Hematopoietic multipotent progenitor cell treated with erythropoietin and hydrocortisone succinate and interleukin-3 and kit ligand, for 15 days (in vitro differentiated cells): ENCODE data around the gene SIK2.
"Not testable (repeated sequence)": the region's sequence is repeated elsewhere in the genome, so short reads cannot be mapped to it uniquely, and the experiment has no call there.

Experiments used
- DNase-seq: peaks from one replicate; pipeline ENCODE4 v3.0.0-alpha.2; 2015; ENCODE audit warnings: low spot score

The SIK2 gene

GRCh38 chr11:111624608-111625007 is 22.4 kb downstream of the SIK2 start:
- DNase-seq = no peak

GRCh38 chr11:111627591-111627990 is 25.3 kb downstream of the SIK2 start:
- no peak for DNase-seq

GRCh38 chr11:111629499-111629898 is 27.2 kb downstream of the SIK2 start:
- DNase-seq = no peak

DNA sequence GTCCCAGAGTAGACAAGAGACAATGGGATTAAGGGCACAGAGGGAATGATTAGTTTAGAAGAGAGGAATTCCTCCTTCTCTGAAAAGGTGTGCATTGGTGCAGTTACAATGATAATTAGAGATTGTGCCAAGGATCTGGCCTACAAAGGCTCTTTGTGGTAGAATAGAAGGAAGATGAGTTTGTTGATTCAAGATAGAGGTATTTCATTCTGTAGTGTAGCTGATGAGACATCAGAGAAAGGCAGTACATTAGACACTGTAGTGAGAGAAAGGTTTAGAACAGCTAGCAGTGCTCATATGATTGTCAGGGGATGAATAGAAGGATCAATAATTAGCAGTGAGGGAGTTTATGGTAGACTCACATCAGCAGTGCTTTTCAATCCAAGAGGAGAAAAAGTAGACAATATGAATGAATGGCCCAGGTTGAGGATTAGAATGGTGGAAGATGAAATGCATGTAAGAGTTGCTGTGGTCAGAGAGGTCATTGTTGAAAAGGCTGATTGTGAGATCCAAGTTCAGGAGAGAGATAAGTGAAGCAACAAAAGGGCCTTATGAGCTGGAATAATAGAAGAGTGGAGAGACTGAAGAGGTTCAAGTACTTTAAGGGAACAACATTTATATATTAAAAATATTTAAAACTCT is 28.9 kb downstream of the SIK2 start:
- DNase-seq = no peak

- no peak for DNase-seq
Observed at GRCh38 chr11:111631666-111632039, 29.4 kb downstream of the SIK2 start.

DNA sequence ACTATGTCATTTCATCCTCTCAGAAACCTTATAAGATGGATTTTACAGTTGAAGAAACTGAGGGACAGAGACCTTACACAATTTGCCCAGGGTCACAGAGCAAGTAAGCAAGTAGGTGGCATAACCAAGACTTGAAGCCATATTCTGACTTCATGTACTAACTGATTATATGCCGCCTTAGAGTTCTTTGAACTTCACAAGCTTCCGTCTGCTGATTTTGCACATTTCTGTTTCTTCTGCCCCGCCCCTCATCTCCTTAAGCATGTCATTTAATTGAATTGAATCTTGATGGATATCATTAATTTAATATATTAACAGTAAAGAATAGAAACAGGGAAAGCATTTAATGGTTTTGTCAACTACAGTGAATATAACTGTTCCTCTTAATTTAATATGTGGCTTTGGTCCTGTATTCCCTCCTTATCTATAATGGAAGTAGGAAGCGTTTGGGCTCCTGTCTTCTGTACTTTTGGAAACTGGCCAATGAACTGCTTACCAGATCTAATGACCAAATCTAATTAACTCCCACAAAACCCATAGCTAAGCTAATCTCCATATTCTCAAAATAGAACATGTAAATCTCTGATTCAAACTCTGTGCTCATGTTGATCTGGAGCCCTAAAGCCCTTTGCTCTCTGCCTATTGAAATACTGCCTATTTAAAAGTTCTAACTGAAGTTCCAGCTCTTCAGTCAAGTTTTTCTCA is 30.4 kb downstream of the SIK2 start:
- no peak for DNase-seq

GRCh38 chr11:111633248-111633647 is 31.0 kb downstream of the SIK2 start:
- no peak for DNase-seq

DNA sequence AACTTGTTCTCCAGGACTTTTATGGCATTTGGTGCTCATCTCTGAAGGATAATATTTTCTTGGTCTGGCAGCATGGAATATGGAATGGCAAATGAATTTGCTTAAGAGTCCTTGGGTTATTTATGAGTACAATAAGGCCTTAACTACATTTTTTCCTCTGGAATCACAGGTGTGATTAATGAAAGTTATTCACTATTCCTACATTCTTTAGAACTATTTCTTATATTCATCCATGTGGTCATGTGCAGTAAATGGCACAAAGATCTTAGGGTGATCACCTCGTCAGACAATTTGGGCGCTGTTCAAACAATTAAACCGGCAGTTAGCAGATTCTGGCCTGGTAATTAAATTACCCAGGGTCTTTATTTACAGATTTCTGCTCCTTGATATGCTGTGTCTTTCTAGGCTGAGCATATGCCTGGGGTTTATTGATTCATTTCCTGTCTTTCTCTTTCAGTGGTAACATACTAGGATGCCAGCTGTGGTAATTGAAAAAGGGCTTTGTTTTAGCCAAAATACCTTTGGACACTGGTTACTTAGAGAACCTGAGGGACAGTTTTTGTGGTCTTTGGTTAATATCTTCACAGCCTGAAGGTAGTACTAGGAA is 31.6 kb downstream of the SIK2 start:
- no peak for DNase-seq

DNA sequence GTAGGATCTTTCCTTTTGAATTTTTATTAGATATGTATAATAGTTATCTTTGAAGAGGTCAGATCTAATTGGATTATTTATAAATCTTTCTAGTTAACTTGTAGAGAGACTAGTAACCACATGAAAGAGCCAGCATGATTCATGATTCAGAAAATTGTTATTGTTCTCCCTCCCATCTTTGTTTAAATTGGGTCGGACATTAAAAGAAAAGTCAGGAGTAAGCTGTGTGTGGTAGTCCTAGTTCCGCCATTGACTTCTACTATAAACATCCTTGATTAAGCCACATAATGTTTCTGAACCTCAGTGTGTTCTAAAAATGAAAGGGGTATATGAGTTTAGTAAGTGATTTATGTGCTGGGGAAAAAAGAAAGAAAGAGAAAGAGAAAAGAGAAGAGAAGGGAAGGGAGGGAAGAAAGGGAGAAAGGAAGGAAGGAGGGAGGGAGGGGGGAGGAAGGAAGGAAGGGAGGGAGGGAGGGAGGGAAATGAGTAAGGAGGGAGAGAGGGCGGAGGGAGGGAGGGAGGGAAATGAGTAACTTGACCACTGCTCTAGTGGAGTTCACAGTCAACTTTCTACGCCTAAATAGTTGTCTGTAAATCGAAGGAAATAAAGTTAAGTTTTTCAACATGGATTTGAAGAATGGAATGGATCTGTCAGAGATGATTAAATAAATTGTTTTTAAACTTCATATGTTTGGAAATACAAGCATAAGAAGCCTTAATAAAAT is 32.9 kb downstream of the SIK2 start:
- DNase-seq = no peak

DNA sequence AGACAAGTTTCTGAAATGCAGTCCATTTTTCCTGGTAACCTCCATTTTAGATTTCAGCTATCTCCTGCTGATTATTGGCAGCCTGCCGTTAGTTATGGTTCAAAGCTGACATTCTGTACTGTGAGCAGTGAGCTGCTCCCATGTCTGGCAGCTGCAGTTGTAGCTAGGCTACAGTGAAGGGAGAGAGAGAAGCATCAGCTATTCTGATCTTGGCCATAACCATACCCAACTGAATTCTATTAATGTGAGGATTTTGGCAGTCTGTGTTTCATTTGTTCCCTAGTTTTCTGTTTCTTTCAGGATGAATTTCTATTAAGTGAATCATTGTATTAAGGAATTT is 33.4 kb downstream of the SIK2 start:
- peak; percentile 13 for DNase-seq

- DNase-seq = no peak
Observed at GRCh38 chr11:111637885-111638284, 35.6 kb downstream of the SIK2 start.

DNA sequence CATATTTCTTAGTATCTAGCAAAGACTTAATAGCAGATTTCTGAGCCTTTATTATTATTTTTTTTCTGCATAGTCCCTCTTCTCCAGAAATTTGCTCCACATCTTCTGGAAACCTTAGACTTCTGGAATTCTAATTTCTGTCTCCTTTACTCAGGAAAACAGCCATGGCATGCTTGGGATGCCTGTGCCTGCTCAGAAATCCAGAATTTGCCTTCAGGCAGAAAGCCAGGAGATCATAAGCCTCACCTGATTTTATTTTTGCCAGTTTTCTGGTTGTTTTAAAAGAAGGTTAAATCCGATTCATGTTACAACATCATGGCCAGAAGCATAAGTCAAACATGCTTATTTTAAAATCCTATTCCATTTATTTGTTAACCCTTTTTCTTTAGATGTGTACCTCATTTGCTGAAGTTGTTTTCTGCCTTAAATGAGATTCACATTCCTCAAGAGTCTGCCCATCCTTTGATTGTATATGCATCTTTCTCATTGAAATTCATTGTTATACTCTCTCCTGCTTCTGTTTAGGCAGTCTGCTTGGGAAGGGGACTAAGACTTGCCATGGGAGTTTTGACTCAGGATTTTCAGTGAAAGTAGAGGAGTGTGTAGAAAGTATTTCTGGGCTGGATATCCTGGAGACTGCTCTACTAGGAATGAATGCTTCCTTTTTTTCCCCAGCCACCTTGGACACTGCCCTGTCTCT is 37.1 kb downstream of the SIK2 start:
- no peak for DNase-seq

DNA sequence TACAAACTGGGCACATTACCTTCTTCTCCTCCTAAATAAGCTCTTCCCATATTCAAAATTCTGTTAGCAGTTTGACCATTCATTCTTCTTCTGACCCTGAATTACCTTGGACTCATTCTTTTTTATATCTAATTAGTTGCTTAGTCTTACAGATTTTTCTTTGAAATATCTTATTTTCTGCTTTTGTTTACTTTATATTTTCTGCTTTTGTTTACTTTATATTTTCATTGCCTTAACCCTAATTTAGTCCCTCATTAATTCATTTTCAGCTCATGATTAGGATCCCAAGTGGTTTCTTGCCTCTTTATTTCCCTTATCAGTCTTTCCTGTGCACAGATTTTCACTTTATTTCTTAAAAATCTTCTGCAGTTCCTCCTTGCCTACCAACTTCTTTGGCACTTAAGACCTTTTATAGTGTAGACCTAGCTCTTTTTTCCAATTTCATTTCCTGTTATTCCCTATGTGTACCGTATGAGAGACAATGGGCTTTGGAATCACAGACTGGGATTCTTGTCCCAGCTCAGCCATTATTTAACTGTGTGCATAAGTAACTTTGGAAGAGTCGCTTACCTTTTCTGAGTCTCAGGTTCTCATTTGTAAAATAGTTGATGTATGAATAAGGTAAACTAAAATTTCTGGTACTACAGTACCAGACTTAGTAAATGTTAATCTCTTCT is 39.2 kb downstream of the SIK2 start:
- DNase-seq = no peak

GRCh38 chr11:111642542-111642941 is 40.3 kb downstream of the SIK2 start:
- DNase-seq = no peak

DNA sequence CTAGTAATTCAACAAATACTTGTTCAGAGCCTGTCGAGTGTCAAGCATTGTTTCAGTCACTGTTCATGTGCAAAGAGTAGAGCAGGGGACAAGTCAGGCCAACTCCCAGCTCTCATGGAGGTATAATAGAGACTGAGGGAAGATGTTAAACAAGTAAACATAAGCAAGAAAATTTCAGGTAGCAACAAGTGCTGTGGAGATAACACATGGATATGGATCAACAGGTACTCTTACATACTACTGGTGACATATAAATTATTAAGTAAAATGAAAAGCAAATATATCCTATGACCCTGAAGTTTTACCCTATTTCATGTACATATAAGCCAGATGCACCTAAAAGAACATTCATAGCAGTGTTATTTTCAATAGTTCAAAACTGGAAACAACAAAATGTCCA is 42.7 kb downstream of the SIK2 start:
- no peak for DNase-seq

DNA sequence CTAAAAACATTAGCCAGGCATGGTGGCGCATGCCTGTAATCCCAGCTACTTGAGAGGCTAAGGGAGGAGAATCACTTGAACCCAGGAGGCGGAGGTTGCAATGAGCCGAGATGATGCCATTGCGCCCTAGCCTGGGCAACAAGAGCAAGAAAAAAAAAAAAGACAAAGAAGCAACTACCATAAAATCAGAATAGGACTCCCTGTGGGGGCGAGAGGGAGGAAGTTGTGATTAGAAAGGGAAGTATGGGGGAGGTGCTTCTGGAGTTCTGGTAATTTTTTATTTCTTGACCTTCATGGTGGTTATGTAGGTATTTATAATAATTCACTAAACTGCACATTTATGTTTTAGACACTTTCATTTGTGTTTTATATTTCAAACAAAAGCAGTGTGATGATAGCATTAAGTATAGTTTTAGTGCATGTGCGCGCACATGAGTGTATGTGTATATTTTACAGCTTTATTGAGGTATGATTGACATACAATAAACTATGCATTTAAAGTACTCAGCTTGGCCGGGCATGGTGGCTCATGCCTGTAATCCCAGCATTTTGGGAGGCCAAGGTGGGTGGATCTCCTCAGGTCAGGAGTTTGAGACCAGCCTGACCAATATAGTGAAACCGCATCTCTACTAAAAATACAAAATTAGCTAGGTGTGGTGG is 43.5 kb downstream of the SIK2 start:
- no peak for DNase-seq

DNA sequence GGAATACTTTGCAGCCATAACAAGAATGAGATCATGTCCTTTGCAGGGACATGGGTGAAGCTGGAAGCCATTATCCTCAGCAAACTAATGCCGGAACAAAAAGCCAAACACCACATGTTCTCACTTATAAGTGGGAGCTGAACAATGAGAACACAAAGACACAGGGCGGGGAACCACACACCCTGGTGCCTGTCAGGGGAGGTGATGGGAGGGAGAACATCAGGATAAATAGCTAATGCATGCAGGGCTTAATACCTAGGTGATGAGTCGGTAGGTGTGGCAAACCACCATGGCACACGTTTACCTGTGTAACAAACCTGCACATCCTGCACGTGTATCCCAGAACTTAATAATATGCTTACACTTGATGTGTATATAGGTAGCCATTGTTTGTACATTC is 49.1 kb downstream of the SIK2 start:
- not testable (repeated sequence) for DNase-seq

DNA sequence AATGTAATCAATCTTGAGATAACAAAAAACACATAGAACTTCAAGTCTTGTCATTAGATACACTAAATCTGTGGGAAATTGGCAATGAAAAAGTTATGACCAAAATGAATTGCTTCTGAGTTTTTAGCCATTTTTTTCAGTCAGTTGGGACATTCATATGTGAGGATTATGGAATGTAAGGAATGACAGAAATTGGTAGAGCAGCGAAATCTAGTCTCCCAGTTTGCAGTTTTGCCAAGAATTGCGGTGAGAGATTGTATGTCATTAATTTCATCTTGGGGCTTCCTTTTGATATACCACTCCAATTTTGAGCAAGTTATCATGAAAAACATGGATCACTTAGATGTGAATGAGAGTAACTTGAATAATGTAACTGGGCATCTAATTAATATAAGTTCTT is 49.9 kb downstream of the SIK2 start:
- no peak for DNase-seq

DNA sequence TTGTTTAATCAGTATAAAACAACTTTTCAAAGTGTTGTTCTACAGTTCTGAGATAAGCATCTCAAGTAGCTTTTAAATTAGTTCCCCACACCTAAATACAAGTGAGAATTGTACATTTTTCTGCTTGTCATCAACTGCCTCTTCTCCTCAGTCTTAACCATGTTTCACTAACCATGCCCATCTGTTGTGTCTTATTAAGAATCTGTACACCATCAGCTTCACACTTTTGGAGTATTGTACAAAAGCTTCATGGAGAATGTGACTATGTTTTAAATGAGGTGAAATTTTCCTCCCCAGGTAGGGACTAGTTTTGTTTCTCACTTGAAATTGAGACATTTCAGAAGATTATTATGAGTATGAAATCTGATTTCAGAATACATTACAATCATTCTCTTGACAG is 52.4 kb downstream of the SIK2 start:
- no peak for DNase-seq

GRCh38 chr11:111655924-111656323 is 53.7 kb downstream of the SIK2 start:
- DNase-seq = no peak

DNA sequence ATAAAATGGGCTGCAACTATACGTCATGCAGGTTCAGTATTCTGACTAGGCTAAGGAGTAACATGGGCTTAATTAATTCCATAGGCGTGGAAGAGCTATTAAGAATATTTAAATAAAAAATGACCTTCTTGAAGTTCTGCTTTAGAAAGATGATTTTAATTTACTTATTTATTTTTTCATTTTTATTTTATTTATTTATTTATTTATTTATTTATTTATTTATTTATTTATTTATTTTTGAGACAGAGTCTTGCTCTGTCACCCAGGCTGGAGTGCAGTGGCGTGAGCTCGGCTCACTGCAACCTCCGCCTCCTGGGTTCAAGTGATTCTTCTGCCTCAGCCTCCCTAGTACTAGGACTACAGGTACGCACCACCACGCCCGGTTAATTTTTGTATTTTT is 55.7 kb downstream of the SIK2 start:
- DNase-seq = not testable (repeated sequence)
